Muscle of back (tissue), 11 donors: Measurements from ENCODE around the gene C2orf80. TPM values are rescaled to one million over a fixed set of nuclear protein-coding genes. Genes with fewer than 3 reads are reported as not detected.
"Not testable (repeated sequence)": the region's sequence is repeated elsewhere in the genome, so short reads cannot be mapped to it uniquely, and the experiment has no call there.

Source experiments
- DNase-seq, 3 donors: peaks; one replicate each; pipeline versions ENCODE4 v3.0.0 to v3.0.0-alpha.2; 2013
- polyA plus RNA-seq, 10 donors: library from polyadenylated mRNA; unstranded; fragments of 120-200 nt; gene quantifications; one replicate each; pipeline ENCODE4 v1.2.1, GENCODE V29; 2013; ENCODE audit not compliant: insufficient read length in 10 of 10

Gene C2orf80
- polyA plus RNA-seq, 10 donors: not detected

DNA sequence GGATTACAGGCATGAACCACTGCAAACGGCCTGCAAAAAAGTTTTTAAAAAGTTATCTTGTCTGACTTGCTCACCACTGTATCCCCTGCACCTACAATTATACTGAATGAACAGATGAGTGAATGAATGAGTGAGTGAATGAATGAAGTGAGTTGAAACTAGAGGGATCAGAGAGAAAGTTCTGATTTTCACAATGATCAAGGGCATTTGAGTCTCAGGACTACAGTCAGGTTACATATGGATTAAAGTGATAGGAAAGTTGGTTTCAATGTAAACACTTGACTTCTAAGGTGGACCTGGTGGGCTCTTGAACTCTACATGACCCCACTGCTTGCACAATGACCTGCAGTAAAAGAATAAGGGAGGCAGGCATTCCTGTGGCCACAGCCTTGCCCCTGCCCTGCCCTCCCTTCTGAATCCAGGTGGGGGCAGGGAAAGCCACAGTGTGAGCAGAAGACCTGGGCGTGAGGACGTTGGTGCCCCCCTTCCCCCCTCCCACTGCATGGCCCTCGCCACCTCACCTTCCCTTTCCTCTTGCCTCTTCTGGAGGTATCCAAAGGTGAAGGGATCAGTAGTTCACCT lies 10.7 kb downstream of the C2orf80 start:
- no peak for DNase-seq

DNA sequence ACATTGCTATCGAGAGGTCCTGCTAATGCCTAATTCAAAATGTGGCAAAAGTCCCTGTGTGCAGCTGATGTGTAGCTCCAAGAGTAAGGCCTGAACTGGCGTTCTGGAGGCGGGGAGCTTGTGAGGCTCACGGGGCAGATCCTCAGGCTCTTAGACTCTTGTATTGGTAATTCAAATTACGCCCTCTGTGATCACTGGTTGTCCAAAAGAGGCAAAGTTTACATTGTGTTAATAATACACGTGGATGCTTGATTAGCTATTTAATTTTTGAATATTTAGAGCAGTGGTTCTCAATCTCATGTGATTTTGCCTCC lies 14.0 kb downstream of the C2orf80 start:
- no peak for DNase-seq

DNA sequence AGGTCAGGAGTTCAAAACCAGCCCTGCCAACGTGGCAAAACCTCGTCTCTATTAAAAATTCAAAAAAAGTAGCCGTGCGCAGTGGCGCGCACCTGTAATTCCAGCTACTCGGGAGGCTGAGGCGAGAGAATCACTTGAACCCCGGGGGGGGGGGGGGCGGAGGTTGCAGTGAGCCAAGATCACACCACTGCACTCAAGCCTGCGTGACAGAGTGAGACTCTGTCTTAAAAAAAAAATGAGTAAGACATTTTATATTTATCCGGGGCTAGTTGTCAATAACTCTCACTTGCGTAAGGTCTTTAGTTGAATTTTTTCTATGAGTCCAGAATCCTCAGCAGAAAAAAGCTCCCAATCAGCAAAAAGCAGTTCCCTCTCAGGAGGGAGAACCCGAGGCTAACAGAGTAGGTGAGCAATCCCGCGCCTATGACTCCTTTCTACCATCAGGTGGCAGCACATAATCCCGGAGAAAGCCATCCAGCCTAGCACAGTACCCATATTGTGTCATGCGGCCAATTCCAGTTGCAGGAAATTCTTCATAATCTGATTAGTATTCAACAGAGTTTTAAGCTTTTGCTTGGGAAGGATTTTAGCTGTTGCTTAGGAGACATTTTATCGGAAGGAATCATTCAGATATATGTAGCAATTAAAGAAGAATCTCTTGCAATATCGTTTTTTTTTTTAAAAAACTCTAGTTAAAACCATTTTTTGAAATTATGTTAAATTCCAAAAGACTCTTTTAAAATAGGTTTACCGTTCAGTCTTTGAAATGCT lies 14.6 kb downstream of the C2orf80 start:
- DNase-seq: peak; percentile 71 to 88 (median 82)

DNA sequence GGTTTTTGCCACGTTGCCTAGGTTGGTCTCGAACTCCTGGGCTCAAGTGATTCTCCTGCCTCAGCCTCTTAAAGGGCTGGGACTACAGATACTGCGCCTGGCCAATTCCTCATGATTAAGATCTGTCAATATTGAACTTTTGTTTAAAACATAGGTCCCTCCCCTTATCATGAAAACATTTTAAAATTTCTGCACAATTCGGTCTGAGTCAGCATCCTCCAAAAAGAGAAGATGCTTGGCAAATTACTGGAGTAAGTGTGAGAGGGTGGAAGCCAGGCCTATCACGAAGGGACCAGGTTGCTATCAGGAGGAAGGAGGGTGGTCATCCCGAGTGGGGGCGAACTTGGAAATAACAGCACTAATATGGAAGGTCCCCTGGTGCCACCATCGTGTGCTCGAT lies 15.7 kb downstream of the C2orf80 start:
- no peak for DNase-seq

DNA sequence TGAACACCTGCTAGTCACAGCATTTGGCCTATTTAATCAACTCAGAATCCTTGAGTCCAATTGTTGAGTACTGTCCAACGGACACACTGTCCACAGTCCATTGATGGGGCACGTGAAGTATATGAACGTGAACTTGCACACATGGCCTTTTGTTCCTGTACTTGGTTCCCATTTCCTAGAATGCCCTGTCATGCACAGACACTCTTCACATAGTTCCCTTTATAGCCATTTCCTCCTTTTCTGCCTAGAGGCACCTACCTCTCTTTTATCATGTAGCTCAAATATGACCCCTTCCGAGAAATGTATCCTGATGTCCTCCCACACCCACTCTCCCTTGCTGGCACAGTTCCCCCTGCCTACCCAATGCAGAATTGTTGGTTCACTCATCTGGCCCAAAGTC lies 17.7 kb downstream of the C2orf80 start:
- DNase-seq: peak in 2 of 3 donors; percentile 6 to 18

DNA sequence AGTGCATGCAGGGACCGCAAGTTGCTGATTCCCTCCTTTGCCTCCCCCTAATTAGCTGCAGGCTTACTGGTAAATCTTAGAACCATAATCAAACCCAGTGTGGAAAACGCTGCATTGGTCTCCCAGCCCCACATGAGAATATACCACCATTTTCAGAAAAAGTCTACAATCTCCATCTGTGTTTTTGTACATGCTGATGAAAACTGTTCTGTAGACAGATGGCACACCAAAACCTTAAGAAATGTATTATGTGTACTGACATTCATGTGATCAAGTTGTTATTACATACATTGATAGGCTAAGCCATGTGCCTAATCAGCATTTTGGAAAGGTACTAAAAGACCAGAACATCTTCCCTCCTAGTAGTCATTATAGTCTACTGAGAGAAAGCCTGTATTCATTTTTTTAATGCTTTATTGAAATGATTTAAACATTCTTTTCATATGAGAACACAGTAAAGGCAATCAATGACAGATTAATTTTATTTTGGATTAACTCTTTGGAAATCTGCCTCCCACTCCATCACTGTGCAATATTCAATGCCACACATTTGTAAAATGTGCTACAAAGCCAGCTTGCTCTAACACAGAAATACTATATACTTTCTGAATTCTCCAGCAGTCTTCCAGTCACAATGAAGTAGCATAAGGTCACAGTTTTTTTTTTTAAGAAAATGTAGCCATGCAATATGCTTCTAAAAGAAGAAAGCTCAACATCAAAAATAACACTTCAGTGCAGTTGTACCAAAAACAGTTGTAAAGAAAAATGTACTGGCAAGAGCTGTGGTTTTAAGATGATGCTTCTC lies 24.7 kb downstream of the C2orf80 start:
- DNase-seq: no peak

DNA sequence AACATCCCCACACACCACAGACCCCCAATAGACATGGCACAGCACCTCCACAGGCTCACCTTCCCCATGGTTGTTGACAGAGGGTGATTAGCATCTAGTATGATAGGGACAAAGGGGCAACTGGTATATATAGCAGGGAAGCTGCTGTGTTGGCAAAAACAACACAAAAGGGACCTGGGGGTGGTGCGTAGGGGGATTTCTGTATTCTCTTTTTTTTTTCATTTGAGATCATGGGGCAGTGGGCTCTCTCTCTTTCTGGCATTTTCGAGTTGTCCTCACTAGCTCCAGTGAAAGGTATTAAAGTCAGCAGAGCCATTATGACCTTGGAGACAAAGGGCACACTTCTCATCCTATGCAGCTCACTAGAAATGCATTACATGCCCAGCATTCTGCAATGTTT lies 26.3 kb downstream of the C2orf80 start, which contains the start of gene CRYGA:
TSS of gene CRYGA (minus strand) at position 101 of the 400 bp plus-strand sequence. CDS start at position 68, 33 bp downstream.
- DNase-seq: no peak

DNA sequence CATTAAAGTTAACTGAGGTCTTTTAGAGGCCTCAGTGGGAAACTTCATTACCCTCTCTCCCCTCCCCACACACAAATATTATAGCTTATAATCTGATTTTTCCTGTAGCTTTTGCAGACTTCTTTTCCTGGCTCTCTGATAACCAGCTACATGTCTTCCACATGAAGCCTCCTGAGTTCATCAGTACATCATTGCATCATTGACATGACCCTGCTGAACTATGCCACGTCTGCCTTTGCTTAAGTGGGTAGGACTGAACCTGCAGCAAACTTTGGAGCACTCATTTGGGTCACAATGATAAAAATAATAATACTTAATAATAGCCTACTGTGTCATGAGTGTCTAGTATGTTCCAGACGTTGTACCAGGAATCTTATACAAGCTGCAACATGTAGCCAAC lies 33.4 kb downstream of the C2orf80 start:
- no peak for DNase-seq

DNA sequence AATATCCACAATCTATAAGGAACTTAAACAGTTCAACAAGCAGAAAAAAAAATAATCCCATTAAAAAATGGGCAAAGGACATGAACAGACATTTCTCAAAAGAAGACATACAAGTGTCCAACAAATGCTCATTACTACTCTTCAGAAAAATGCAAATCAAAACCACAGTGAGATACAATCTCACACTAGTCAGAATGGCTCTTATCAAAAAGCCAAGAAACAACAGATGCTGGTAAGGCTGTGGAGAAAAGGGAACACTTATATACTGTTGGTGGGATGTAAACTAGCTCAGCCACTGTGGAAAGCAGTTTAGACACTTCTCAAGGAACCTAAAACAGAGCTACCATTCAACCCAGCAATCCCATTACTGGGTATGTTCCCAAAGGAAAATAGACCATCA lies 36.7 kb downstream of the C2orf80 start:
- DNase-seq: no peak

DNA sequence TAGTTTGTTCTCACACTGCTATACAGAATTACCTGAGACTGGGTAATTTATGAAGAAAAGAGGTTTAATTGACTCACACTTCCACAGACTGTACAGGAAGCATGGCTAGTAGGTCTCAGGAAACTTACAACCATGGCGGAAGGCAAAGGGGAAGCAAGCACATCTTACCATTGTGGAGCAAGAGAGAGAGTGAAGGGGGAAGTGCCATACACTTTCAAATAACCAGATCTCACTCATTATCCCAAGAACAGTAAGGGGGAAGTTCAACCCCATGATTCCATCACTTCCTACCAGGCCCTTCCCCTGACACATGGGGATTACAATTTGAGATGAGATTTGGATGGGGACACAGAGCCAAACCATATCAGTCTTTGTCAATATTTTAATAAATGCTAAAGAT lies 38.9 kb downstream of the C2orf80 start:
- no peak for DNase-seq

DNA sequence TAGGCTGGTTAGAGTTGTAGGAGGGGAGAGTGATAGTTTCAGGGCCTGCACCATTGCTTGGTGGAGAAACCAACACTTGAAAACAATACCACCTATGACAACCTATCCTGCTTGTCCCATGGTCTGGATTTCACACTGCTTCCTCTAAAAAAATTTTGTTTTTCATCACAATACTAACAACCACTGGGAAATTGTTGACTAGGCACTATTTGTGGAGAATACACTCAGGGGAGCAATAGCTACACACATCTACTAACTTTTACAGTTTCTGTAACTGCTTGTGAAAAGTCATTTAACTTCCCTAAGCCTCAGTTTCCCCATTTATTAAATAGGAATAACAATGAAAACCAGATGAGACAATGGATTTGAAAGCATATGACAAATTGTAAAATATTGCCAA lies 39.7 kb downstream of the C2orf80 start:
- DNase-seq: no peak

DNA sequence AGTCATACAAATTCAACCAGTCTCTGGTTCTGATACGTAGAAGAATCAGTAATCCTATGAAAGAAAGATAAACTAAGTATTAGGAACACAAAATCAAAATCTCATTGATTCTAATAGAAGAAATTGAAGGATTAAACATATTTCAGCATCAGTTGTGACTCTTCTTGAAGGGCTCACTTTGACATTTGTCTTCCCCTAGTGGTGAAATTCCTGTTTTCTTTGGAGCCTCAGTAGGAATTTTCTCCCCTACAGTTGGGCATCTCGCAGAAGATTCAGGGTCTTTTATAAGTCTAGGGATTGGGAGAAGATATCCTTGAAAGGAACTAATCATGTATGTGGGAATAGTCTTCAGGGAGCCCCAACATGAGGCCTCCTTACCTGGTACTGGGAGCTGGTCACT lies 41.0 kb downstream of the C2orf80 start:
- DNase-seq: no peak

DNA sequence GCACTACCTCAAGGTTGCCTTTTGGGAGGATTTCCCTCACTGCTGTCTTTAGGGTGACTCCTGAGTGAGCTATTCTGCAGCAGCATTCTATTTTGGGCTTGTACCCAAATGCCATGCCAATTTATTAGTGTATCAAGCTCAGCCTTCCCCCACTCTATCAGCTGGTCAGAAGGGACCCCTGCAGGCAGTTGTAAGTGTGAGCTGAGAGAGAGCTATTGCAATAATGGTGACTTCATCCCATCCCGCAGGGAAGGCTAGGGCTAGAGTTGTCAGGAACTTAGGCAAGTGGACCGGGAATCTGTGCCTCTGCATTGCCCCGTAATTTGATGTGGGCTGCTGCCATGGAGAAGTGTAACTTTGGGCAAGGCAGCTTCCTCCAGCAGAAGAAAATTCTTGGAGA lies 42.1 kb downstream of the C2orf80 start:
- DNase-seq: no peak

DNA sequence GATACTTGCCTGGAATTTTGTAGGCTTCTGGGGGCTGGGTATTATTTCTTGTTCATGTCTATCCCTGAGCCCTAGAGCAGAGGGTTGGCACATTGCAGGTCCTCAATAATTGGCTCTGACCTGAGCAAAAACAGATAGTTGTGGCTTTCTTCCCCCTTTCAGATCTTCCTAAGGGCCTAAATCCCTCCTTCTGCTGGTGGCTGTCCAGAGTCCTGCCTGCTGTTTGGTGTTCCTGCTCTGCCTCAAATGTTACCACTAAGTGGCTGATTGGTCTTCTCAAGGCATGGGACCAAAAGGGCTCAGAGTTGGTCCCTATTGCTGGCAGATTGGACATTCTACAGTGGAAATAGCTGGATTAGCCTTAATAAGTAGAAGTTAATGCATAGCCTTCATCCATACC lies 42.8 kb downstream of the C2orf80 start:
- DNase-seq: no peak

DNA sequence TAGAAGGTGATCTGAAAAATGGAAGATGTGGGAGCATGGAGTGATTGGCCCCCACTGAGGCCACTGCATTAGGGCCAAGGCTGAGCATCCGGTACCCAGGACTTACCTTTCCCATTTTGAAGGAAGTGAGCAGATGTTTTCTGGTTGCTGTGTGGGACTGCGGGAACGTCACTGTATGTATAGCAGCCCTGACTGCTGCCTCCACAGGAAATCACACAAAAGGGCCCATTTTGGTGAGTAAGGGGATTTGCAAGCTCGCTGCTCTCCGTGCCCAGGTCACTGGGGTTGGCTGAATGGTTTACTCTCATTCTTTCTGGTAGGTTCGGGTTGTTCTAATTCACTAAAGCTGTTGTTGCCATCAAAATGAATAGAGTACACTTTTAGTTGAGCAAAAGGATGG lies 43.8 kb downstream of the C2orf80 start, which contains the start of gene CRYGB:
TSS of gene CRYGB (minus strand) at position 153 of the 400 bp plus-strand sequence. CDS start at position 115, 38 bp downstream.
- no peak for DNase-seq

DNA sequence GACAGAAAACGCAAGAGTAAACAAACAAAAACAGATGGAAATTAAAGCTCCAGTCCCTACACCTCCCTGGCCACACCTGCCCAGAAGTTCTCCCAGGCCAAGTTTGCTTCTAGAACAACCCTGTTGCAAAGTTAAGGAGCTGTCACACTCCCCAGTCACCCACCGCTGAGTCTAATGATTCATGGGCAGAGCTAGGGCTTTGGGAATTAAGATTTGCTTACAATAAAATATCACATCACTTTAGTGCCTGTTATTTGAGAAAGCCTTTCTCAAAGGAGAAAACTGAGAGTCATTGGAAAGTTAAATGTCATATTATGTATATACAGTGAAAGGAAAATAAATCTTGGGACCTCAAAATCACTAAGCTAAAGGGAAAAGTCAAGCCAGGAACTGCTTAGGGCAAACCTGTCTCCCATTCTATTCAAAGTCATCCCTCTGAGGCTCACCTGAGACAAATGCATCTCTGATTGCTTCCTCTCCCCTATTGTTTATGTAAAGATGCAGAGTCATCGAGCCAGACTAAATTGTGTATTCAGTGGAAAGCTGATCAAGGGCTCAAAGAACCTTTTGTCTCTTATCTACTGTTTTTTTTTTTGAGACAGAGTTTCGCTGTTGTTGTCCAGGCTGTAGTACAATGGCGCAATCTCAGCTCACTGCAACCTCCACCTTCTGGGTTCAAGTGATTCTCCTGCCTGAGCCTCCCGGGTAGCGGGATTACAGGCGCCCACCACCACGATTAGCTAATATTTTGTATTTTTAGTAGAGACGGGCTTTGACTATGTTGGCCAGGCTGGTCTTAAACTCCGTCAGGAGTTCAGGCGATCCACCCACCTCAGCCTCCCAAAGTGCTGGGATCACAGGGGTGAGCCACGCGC lies 46.7 kb downstream of the C2orf80 start:
- DNase-seq: no peak

DNA sequence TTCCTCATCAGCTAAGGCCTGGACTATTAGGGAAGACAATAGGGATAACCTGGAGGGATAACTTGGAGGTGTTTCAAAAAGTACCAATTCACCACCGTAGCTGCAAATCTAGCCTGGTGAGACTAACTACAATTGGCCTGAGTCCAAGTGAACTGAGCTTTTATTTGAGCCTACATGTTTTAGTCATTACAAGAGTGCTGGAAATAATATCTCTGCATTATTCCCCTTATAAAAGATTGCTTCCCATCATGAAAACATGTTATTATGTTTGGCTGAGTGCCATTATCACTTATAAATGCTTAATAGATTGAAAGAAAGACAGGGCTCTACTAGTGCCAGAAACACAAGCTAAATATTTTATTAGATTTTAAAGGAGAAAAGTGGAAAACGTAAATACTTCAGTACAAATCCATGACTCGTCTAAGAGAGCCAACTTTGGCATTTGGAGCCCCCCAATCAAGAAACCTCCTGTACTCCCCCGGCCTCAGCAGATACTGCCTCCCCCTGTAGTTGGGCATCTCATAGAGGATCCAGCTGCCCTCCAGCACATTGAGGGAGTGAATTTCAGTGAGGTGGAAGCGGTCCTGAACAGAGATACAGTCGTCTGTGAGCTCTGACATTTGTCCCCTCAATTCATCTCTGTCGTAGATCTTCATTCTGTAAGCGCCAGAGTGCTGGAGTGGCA lies 47.4 kb downstream of the C2orf80 start:
- DNase-seq: peak; percentile 3 to 40 (median 13)

DNA sequence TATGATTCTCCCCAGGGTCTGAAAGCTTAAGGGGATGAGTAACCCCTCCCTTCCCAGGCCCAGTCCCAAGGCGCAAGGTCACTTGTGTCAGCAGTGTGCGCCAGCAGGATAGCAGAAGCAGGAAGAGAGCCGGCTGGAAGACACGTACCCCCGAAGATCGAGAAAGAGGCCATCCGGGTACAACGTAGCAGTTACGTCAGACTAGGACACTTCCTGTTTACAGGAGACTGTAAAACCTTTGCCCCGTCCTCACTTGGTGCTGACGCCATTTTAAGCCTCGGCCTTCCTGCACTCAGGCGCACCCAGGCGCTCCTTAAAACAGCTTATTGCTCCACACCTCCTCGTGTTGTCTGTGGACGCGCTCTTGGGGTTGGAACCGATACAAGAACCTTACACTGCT lies 50.4 kb downstream of the C2orf80 start:
- DNase-seq: no peak

DNA sequence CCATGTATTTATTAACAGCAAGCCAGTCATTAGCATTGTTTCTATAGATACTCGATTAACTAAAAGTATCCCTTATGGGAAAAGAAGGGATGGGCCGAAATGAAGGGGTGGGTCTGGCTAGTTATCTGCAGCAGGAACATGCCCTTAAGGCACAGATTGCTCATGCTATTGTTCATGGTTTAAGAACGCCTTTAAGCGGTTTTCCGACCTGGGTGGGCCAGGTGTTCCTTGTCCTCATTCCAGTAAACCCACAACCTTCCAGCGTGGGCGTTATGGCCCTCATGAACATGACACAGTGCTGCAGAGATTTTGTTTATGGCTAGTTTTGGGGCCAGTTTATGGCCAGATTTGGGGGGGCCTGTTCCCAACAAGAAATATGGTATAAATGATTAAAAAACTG lies 51.5 kb downstream of the C2orf80 start:
- not testable (repeated sequence) for DNase-seq

DNA sequence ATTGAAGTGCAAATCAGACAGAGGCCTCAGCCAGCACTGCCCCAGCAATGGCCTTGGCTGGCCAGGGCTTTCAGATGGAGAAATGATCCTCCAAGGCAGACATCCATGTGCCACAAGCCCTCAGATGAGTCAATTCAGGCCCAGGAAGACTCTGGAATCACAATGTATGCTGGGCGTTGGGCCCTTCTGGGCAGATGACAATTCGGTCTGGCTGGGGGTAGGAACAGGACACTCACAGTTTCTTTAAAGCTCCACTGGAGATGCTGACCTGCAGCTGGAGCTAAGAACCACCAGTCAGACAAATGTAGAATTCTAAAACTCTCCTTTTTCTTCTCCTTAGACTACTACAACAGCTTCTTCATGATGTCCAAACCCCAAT lies 53.1 kb downstream of the C2orf80 start:
- DNase-seq: no peak
